Anterior cingulate cortex (tissue), 58 donors: ENCODE measurements around the gene SOCS3.

Experiments
- DNase-seq, 58 donors: peaks; one replicate each; lab custom pipeline; 2025; lab: John Stamatoyannopoulos, UW

SOCS3 gene

GRCh38 chr17:78391843-78392242, 32.0 kb upstream of the SOCS3 start:
- DNase-seq = no peak

GRCh38 chr17:78391051-78391431, 31.2 kb upstream of the SOCS3 start:
- no peak for DNase-seq

GRCh38 chr17:78390241-78391050, 30.6 kb upstream of the SOCS3 start:
- DNase-seq = no peak

GRCh38 chr17:78387977-78388941, 28.4 kb upstream of the SOCS3 start:
- peak in 10 of 58 donors; percentile 9 to 41 (median 15) for DNase-seq

GRCh38 chr17:78384479-78385175, 24.8 kb upstream of the SOCS3 start:
- DNase-seq = no peak

GRCh38 chr17:78383725-78384471, 24.0 kb upstream of the SOCS3 start:
- peak in 12 of 58 donors; percentile 5 to 46 (median 26) for DNase-seq

- no peak for DNase-seq
Observed at GRCh38 chr17:78381601-78382232, 21.8 kb upstream of the SOCS3 start.

- no peak for DNase-seq
Observed at GRCh38 chr17:78380370-78380769, 20.5 kb upstream of the SOCS3 start.

GRCh38 chr17:78379131-78379491, 19.2 kb upstream of the SOCS3 start:
- no peak for DNase-seq

GRCh38 chr17:78378225-78379130, 18.6 kb upstream of the SOCS3 start, which contains the start of gene PGS1:
PGS1 (plus strand) TSS chr17:78378649; CDS start chr17:78378666, 17 bp downstream.
- DNase-seq = peak in 57 of 58 donors; percentile 27 to 84 (median 70)

GRCh38 chr17:78377858-78378224, 18.0 kb upstream of the SOCS3 start:
- no peak for DNase-seq

GRCh38 chr17:78376161-78376560, 16.3 kb upstream of the SOCS3 start:
- no peak for DNase-seq

- no peak for DNase-seq
Observed at GRCh38 chr17:78375401-78376151, 15.7 kb upstream of the SOCS3 start.

- DNase-seq = no peak
Observed at GRCh38 chr17:78374631-78375274, 14.9 kb upstream of the SOCS3 start.

- DNase-seq = no peak
Observed at GRCh38 chr17:78374189-78374588, 14.3 kb upstream of the SOCS3 start.

GRCh38 chr17:78372841-78373240, 13.0 kb upstream of the SOCS3 start:
- no peak for DNase-seq

GRCh38 chr17:78371056-78371455, 11.2 kb upstream of the SOCS3 start:
- no peak for DNase-seq
